ENCODE results near the gene PAGR1. TPM values are rescaled to one million over a fixed set of nuclear protein-coding genes. Genes with fewer than 3 reads are reported as not detected.
A peak's percentile ranks its signal among the peaks of the same experiment; 100 is the strongest.
"Not testable (repeated sequence)": the region's sequence is repeated elsewhere in the genome, so short reads cannot be mapped to it uniquely, and the experiment has no call there.

Gene PAGR1
- total RNA-seq (2014; rRNA removed; shearing (Covaris generic)) = 51.3 and 56.5 TPM in 2 replicates
- 39.9 and 40.3 TPM in 2 replicates for polyA plus RNA-seq (2015; cell fraction: cytosol; rRNA removed)
- 26.5 and 32.5 TPM in 2 replicates for polyA plus RNA-seq (2015; cell fraction: nucleus; rRNA removed)

DNA sequence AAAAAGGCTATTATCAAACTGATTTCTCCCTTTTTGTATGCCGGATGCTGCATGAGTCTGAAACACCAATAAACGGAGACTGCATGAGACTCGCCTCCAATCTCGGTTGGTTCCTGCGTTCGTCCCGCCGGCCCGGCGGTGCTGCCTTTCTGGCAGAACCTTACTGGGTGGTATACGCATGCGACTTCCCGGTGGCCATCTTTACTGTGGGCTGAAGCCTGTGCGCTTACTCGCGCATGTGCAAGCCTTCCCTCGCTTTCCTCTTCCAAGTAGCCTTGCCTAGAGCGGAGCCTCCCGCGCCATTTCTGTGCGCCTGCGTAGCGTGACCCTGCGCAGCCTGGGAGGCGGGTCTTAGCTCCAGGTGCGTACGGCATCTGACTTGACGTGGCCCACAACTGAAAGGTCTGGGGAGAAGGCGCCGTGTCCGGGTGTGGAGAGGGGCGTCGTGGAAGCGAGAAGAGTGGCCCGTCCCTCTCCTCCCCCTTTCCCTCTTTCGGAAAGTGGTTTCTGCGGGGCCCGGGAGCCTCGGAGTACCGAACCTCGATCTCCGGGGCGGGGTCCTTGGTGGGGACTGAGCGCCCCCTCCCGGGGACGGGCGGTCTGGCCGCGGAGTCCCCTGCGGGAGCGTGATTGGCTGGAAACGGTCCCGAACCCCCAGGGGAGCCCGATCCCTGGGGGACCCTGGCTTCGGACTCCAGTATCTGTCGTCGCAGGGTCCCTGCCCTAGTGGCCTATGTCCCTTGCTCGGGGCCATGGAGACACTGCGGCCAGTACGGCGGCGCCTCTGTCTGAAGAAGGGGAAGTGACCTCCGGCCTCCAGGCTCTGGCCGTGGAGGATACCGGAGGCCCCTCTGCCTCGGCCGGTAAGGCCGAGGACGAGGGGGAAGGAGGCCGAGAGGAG, at the start of gene PAGR1:
Gene PAGR1, plus strand, starts transcription at position 360 of the 901 bp plus-strand sequence. Its CDS starts 374 bp downstream, at position 734.
- DNase-seq (ENCODE audit: low read depth) = peak; percentile 98

DNA sequence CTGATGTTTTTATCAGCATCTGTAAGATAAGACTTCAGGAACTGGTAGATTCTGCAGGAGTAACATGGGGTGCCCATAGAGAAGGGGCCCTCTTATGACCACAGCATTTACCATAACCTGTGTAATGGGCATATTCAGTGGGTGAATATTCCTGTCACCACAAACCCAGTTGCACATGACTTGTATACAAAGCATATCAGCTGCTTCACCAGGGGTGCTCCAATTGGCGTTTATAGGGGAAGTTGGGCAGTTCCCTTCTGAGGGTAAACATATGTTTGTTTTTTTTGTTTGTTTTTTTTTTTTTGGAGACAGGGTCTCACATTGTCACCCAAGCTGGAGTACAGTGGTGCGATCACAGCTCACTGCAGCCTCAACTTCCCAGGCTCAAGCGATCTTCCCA, 49.4 kb upstream of the PAGR1 start:
- no peak for DNase-seq (ENCODE audit: low read depth)

DNA sequence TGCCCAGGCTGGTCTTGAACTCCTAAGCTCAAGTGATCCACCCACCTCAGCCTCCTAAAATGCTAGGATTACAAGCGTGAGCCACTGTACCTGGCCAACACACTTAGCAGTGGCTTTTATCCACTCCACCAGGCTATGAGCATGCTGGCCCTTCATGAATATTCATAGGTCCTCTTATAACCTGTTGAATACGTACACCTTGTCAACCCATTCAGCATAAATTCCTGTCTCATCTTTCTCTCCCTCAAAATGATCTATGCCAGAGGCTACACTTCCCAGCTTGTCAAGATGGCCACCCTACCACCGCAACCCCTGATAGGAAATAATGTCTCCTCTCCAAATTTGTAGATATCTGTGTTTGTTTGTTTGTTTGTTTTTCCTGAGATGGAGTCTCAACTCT, 48.9 kb upstream of the PAGR1 start:
- DNase-seq (ENCODE audit: low read depth) = no peak

DNA sequence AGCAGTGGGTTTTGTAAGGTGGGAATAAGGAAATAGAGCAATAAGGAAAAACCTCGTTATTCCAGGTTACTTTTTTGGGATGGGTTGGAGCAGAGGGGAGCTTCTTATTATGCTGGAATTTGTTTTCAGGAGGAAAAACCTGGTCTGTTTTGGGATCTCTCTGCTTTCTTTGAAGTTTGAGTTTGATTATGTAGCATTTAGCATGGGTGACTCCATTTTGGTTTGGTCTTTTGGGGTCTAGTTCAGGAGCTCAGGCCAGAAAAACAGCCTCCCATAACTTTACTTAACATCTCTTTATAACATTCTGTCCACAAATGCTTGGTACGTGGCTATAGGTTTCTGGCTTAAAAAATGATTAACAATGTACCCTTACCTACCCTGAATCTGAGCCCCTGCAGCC, 46.4 kb upstream of the PAGR1 start:
- no peak for DNase-seq (ENCODE audit: low read depth)

DNA sequence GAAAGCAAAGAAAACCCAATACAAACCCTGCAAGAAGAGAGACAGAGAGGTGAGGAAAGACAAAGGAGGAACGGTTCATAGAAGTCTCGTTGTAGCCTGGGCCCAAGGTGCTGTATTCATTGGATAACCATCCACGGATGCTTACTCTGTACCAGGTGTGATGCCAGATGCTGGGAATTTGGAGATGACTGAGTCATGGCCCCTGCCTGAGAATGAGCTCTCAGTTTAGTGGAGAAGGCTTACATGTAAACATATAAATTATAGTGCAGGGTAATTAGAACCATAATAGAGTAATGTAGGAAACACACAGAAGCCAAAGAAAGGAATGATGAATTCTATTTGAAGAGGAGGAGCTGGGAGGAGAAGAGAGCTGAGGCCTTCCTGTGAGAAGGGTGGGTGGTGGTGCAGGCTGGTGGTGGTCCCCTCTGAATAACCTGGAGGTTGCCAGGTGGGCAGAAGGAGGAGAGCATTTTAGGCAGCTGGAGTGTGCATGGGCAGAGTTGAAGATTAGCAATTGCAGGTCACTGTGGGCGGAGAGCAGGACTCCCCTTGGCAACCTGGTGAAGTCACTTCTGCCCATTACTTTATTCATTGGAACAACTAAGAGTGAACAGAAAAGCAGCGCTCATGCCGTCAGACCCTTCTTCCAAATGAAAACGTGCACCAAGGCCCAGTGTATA, 45.6 kb upstream of the PAGR1 start:
- no peak for DNase-seq (ENCODE audit: low read depth)

DNA sequence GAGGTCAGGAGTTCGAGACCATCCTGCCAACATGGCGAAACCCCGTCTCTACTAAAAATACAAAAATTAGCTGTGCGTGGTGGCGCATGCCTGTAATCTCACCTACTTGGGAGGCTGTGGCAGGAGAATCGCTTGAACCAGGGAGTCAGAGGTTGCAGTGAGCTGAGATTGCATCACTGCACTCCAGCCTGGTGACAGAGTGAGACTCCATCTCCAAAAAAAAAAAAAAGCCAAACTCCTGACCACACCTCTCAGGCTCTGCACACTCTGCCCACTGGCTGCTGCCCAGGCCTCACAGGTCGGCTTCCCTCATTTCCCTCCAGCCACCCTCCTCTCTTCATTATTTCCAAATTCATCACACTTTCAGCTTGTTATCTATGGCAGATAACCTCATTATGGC, 43.6 kb upstream of the PAGR1 start:
- DNase-seq (ENCODE audit: low read depth) = not testable (repeated sequence)

DNA sequence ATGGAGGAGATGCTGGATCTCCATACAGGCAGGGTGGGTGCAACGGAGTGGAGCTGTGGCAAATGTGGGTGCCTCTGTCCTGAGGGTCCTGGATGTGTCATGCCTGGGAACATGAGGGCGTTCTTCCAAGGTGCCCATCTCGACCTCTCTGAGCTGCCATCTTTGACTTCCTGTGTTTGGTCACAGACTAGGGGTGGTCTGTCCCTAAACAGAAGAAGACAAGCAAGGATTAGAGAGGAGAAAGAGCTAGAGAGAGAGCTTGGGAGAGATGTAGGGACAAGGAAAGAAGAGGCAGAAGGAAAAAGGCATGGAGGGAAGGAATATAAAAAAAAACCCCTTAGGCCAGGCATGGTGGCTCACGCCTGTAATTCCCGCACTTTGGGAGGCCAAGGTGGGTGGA, 41.2 kb upstream of the PAGR1 start:
- no peak for DNase-seq (ENCODE audit: low read depth)

DNA sequence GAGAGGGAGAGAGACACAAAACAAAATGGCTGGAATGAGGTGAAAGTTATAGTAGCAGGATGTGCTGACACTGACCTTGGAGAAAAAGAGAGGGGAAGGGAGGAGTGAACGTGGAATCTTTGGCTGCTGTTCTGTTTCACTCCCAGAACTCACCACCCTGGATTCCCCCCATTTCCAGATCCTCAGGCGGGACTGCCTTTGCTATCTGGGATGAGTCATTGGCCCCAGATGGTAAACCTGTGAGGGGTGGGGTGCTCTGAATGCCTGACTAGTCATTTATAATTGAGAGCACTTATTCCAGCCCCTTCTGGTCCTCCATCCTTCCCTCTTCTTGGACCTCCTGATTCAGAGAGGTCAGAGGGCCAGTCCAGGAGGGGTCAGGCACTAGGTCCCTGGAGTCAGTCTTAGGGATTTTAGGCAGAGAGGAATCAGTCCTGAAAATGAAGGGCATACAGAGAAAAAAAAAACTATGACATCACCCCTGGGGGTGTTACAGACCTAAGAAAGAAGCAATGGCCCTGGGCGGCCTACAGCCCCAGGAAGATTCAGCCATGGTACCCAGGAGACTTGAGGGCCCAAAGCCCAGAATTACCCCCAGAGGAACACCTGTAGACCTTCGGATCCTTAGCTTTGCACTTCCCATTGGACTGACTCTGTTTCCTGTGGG, 40.1 kb upstream of the PAGR1 start:
- DNase-seq (ENCODE audit: low read depth) = peak; percentile 49

DNA sequence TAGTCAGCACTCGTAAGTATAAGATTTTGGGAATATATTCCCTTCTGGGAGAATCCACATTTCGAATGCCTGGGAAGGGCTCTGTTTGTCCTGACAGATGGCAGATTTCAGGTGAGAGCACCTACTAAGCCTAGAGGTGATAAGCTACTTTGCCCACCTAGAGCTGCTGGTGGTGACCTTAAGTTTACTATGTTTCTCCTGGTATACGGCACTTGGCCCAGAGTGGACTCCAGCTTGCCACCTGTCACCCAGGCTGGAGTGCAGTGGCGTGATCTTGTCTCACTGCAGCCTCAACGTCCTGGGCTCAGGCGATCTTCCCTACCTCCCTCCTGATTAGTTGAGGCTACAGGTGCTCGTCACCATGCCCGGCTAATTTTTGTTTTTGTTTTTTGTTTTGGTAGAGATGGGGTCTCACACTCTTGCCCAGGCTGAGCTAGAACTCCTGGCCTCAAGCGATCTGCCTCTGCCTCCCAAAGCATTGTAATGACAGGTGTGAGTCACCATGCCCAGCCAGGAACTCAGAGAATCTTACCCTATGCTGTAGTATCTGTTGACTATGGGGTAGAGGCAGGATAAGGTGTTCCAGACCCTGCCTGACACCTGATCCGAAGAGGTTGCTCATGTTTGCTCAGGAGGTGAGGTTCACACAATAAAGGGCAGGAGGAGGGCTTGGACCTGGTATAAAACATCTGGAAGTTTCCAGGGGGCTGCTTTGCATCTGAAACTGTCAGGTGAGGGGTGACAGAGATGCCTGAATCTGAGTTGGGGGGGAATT, 38.2 kb upstream of the PAGR1 start, which contains the start of gene ZG16:
Gene ZG16, plus strand, starts transcription at position 681 of the 775 bp plus-strand sequence. CDS start 1,011 bp downstream, outside the sequence.
- no peak for DNase-seq (ENCODE audit: low read depth)

DNA sequence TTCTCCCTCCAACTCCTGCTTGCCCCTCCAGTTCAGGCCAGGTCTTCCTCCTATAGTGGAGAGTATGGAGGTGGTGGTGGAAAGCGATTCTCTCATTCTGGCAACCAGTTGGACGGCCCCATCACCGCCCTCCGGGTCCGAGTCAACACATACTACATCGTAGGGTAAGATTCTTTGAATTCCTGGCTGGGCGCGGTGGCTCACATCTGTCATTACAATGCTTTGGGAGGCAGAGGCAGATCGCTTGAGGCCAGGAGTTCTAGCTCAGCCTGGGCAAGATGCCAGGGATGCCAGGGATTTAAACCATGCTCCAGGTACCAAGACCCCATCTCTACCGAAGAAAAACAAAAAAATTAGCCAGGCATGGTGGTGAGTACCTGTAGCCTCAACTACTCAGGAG, 36.5 kb upstream of the PAGR1 start:
- no peak for DNase-seq (ENCODE audit: low read depth)

DNA sequence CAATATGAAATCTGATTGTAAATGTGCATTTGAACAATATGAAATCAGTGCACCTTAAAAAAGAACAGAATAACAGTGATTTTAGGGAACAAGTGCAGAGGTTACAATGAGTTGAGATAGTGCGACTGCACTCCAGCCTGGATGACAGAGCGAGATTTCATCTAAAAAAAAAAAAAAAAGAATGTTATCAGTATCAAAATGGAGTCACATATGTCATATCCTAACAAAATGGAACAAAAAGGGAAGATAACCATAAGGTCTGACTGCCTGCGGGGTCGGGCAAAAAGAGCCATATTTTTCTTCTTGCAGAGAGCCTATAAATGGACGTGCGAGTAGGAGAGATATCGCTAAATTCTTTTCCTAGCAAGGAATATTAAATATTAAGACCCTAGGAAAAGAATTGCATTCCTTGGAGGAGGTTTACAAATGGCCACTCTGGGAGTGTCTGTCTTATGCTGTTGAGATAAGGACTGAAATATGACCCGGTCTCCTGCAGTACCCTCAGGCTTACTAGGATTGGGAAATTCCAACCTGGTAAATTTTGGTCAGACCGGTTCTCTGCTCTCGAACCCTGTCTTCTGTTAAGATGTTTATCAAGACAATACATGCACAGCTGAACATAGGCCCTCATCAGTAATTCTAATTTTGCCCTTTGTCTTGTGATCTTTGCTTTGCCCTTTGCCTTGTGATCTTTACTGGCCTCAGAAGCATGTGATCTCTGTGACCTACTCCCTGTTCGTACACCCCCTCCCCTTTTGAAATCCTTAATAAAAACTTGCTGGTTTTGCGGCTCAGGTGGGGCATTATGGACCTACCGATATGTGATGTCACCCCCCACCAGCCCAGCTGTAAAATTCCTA, 32.6 kb upstream of the PAGR1 start:
- not testable (repeated sequence) for DNase-seq (ENCODE audit: low read depth)

DNA sequence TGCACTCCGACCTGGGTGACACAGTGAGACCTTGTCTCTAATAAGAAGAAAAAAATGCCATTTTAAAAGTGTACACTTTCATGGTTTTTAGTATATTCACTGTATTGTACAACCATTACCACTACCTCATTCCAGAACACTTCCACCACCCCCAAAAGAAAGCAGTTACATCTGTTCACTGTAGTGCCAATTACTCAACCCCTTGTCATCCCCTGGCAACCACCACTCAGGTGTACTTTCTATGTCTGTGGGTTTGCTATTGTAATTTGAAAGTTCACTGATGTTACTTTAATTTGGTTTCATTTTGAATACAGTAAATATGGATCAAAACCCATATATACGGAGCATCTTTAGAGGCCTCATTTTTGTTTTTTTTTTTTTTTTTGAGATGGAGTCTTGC, 31.8 kb upstream of the PAGR1 start:
- DNase-seq (ENCODE audit: low read depth) = no peak

DNA sequence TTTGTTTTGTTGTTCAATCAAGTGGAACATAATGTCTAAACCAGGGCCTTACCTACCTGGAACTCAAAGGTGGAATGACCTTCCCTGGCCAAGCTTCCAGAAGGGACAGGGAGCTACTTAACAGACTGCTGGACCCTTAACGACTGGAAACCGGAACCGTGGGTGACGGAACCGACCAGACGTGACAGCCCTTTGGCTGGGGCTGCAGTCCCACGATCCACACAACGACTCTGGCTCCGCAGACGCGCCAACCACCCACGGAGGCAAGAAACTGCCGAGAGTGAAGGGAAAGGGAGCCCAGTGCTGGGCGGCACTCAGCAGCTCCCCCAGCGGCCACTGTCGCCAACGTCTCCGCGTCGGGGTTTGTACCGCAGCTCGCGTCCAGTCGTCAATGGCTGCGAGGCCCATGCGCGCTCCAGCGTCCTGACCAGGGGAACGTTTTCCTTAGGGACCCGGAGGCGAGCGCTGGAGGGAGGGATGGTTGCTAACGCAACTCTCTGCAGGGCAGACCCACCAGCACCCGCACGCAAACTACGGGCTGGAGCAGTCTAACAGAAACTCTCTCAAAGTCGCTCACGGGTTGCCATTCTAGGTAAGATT, 31.0 kb upstream of the PAGR1 start:
- no peak for DNase-seq (ENCODE audit: low read depth)

DNA sequence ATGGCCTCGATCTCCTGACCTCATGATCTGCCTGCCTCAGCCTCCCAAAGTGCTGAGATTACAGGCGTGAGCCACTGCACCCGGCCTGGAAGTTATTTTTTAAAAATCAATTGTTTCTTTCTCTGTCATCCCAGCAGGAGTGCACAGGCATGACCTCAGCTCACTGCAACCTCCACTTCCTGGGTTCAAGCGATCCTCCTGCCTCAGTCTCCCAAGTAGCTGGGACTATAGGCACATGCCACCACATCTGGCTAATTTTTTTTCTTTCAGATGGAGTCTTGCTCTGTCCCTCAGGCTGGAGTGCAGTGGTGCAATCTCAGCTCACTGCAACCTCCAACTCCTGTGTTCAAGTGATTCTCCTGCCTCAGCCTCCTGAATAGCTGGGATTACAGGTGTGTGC, 28.8 kb upstream of the PAGR1 start:
- not testable (repeated sequence) for DNase-seq (ENCODE audit: low read depth)

DNA sequence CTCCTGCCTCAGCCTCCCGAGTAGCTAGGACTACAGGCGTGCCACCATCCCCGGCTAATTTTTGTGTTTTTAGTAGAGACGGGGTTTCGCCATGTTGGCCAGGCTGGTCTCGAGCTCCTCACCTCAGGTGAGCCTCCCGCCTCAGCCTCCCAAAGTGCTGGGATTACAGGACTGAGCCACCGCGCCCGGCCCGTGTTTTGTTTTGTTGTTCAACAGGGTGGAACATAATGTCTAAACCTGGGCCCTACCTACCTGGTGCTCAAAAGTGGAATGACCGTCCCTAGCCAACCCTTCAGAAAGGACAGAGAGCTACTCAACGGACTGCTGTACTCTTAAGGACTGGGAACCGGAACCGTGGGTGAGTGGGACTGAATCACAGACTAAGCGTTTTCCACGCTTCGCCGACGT, 26.2 kb upstream of the PAGR1 start:
- no peak for DNase-seq (ENCODE audit: low read depth)

DNA sequence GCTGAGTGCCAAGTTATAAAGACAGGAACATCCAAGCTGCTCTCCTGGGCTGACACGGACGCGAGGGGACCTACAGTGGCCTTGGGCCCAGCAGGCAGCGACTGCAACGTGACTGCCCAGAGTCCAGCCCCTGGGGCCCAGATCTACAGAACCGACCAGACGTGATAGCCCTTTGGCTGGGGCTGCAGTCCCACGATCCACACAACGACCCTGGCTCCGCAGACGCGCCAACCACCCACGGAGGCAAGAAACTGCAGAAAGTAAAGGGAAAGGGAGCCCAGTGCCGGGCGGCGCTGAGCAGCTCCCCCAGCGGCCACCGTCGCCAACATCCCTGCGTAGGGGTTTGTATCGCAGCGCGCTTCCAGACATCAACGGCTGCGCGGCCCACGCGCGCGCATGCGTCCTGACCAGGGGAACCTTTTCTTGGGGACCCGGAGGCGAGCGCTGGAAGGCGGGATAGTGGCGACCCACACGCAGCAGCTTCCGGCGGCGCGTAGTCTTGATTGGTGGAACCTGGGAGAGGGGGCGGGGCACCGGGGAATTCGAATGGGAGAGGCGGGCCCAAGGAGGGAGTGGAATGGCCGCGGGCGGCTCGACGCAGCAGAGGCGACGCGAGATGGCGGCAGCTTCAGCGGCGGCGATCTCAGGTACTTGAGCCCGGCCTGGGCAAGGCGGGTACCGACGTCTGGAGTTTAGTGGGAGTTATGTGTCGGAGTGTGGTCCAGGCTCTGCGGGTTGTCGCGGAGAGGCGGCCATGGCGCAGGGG, 25.6 kb upstream of the PAGR1 start, which contains the start of gene KIF22:
Gene KIF22, plus strand, starts transcription at position 569 of the 766 bp plus-strand sequence. Its CDS starts 9 bp downstream, at position 578.
- peak; percentile 98 for DNase-seq (ENCODE audit: low read depth)

DNA sequence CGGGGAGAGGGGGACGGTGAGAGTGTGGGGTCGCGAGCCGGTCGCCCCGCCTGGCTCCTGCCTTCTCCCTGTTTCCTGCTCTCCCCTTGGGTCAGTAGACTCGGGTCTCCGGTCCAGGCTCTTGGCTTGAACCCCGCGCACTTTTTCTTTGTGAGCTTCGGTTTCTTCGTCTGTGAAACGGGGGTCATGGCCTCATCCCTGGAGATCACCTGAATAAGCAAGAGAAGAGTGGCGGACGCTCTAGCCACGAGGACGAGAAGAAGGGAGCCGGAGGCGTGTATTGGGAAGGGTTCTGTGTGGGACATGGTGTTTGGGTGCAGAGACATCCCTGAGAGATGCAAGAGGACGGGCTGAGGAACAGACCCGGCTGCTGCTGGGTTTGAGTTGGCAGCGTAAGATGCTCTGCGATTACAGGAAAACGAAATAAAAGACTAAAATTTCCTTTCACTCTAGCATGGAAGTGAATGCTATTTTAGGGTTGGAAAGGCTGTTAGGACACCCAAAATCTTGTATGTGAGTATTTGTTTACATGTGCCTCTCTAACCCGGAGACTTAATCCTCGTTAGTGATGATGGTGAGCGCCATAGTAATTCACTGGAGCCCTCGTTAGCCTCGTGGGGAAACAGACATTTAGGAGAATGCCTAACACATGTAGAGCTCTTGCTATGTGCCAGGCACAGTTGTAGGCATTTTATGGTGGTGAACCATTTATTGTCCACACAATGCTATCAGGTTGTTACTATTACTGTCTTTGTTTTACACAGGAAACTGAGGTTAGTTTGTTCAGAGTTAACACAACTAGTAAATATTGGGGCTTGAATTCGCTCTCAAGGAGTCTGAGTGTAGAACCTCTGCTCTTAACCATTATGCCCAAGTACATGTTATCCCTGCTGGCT, 24.8 kb upstream of the PAGR1 start:
- DNase-seq (ENCODE audit: low read depth) = no peak

Data from HT1080 (cell line).